GM21723 (cell line): ENCODE results near the gene CCDC12.

ENCODE experiments used
- ATAC-seq: cut with Tn5 transposase; IDR thresholded peaks from one replicate; pipeline ENCODE4 v1.9.1; 2021; ENCODE audit warnings: mild to moderate bottlenecking, moderate library complexity; ENCODE audit not compliant: unreplicated experiment

CCDC12 gene

GRCh38 chr3:47008234-47008796, 31.8 kb upstream of the CCDC12 start:
- no peak for ATAC-seq

- no peak for ATAC-seq
Measured at GRCh38 chr3:47007482-47008233, 31.1 kb upstream of the CCDC12 start.

GRCh38 chr3:47007001-47007400, 30.5 kb upstream of the CCDC12 start:
- ATAC-seq: no peak

- ATAC-seq: no peak
Measured at GRCh38 chr3:47006145-47006651, 29.7 kb upstream of the CCDC12 start.

GRCh38 chr3:47005212-47006144, 28.9 kb upstream of the CCDC12 start:
- ATAC-seq: no peak

GRCh38 chr3:47004369-47005211, 28.0 kb upstream of the CCDC12 start:
- ATAC-seq: no peak

- no peak for ATAC-seq
Measured at GRCh38 chr3:47003461-47004368, 27.2 kb upstream of the CCDC12 start.

GRCh38 chr3:47003056-47003410, 26.5 kb upstream of the CCDC12 start:
- no peak for ATAC-seq

- ATAC-seq: no peak
Measured at GRCh38 chr3:47002171-47003055, 25.9 kb upstream of the CCDC12 start.

GRCh38 chr3:47001731-47002170, 25.2 kb upstream of the CCDC12 start:
- ATAC-seq: no peak

GRCh38 chr3:47000922-47001730, 24.6 kb upstream of the CCDC12 start:
- no peak for ATAC-seq

GRCh38 chr3:47000198-47000815, 23.8 kb upstream of the CCDC12 start:
- no peak for ATAC-seq

- no peak for ATAC-seq
Measured at GRCh38 chr3:46999516-47000197, 23.1 kb upstream of the CCDC12 start.

GRCh38 chr3:46998852-46999515, 22.4 kb upstream of the CCDC12 start:
- no peak for ATAC-seq

GRCh38 chr3:46998121-46998851, 21.7 kb upstream of the CCDC12 start:
- ATAC-seq: no peak
